Right lobe of liver (tissue), 6 donors: Measurements from ENCODE around the gene SLC30A5. TPM values are rescaled to one million over a fixed set of nuclear protein-coding genes. Genes with fewer than 3 reads are reported as not detected.
"Not testable (repeated sequence)": the region's sequence is repeated elsewhere in the genome, so short reads cannot be mapped to it uniquely, and the experiment has no call there.

Source experiments
- ATAC-seq, 4 donors: fragments of 200-7000 bp; cut with Tn5 transposase; one replicate each; pipeline ENCODE4 v1.9.1; 2020; ENCODE audit warnings: mild to moderate bottlenecking in 4 of 4, moderate library complexity in 4 of 4
- DNase-seq, 3 donors: peaks; one replicate each; pipeline ENCODE4 v3.0.0-alpha.2; 2020
- H3K27ac ChIP-seq, 3 donors: fragments of 200-600 bp; one replicate each; pipeline ENCODE4 v1.8.0; 2022
- H3K27me3 ChIP-seq, 2 donors: fragments of 200-600 bp; one replicate each; pipeline ENCODE4 v1.8.0; 2022
- H3K36me3 ChIP-seq, 4 donors: fragments of 200-600 bp; sonication (generic) in 1 of 4; one replicate each; pipeline versions ENCODE4 v1.5.1 to v1.8.0; 2017 to 2022; ENCODE audit warnings: control low read depth in 1 of 4
- H3K4me1 ChIP-seq, 4 donors: fragments of 200-600 bp; sonication (generic) in 1 of 4; one replicate each; pipeline versions ENCODE4 v1.5.1 to v1.8.0; 2017 to 2022; ENCODE audit warnings: control low read depth in 1 of 4
- H3K4me3 ChIP-seq, 3 donors: fragments of 200-600 bp; one replicate each; pipeline ENCODE4 v1.8.0; 2022
- H3K9me3 ChIP-seq, 4 donors: fragments of 200-600 bp; sonication (generic) in 1 of 4; one replicate each; pipeline versions ENCODE4 v1.5.1 to v1.8.0; 2017 to 2022; ENCODE audit warnings: control low read depth in 1 of 4
- CTCF ChIP-seq, 4 donors: fragments of 200-600 bp in 3 of 4; fragments of 450-650 bp in 1 of 4; IDR thresholded peaks; one replicate each; pipeline versions ENCODE4 v1.5.1 to v1.8.0; 2016 to 2022; ENCODE audit warnings: antibody characterized with exemption in 4 of 4, mild to moderate bottlenecking in 2 of 4
- POLR2A ChIP-seq: fragments of 450-650 bp; IDR thresholded peaks from one replicate; pipeline ENCODE4 v1.6.1; 2017; ENCODE audit warnings: antibody characterized with exemption, mild to moderate bottlenecking
- WGBS: methylation state at CpG from one replicate; pipeline ENCODE4 v1.1.6; 2018; ENCODE audit warnings: low coverage, low lambda C conversion rate; ENCODE audit not compliant: insufficient coverage; ENCODE audit errors: missing lambda C conversion rate; 5-methylcytosine and 5-hydroxymethylcytosine counted together
- intact Hi-C, 2 donors: fragments of 100-400 bp; cut with DNase I; formaldehyde crosslinking; loops; one replicate each; pipeline versions ENCODE4 v1.11.2 to v1.14.1; 2022
- long read RNA-seq: library from polyadenylated mRNA; unstranded; transcript quantifications from one replicate; pipeline ENCODE4 v2.0.0, GENCODE V29; 2019
- total RNA-seq, 6 experiments: library from RNA; depleted of rRNA in 2 of 6; stranded (reverse); fragments of >200 nt in 2 of 6; fragmentation: NEBNext Ultra II Directional in 3 of 6; extraction: Animal tissue kit (Norgen Biotek cat#: 25700) in 3 of 6; gene quantifications; one replicate each; pipeline versions ENCODE4 v1.1.0 to v1.2.4, GENCODE V29; 2016 to 2023
- donor health status: DM: no; HTN: yes; CAD: no.
- donor health status: DM: no; HTN: no; CAD: no.
- donor health status: DM: no; HTN: no; CAD: no.
- donor health status: DM: no; HTN: yes; CAD: no.
- donor health status: DM: no; HTN: yes; CAD: no.

Gene SLC30A5
- total RNA-seq = 10 to 100 TPM; 18.7 to 29.4 (median 23.4) TPM
- long read RNA-seq, partial matches to known transcripts = 1 of 1 reads
- long read RNA-seq, other reads (novel, unspliced or antisense) = 0 of 1 reads

GRCh38 chr5:69093771-69094482 lies at the start of gene SLC30A5:
SLC30A5 (plus strand) TSS chr5:69094014; CDS start chr5:69094256, 242 bp downstream.
- no peaks in the 10 kb centered on the region for H3K36me3 ChIP-seq
- 0% methylated on average over 12 of the region's 79 CpGs for WGBS
- H3K9me3 ChIP-seq = no peaks in the 10 kb centered on the region
- peak within 1 kb of the TSS; percentile 96 to 98 (median 98) for H3K4me3 ChIP-seq
- DNase-seq (peak; percentile 99 to 100 (median 100)), ATAC-seq (peak; percentile 99 to 100 (median 100))
- intact Hi-C loops = no loop called here
- no peaks in the 10 kb centered on the region for H3K27me3 ChIP-seq
- TF ChIP-seq POLR2A (peak; percentile 95), CTCF (IDR thresholded peaks at IDR 0.05) (peak; percentile 91 to 96 (median 92))
- H3K27ac ChIP-seq = peak within 1 kb of the TSS; percentile 96 to 98 (median 98)
- H3K4me1 ChIP-seq = peaks cover 0 to 14% (median 5%) of the 10 kb centered on the region in 4 donors

GRCh38 chr5:69045213-69045612 lies 48.6 kb upstream of the SLC30A5 start:
- DNase-seq, H3K9me3 ChIP-seq, H3K36me3 ChIP-seq, H3K4me1 ChIP-seq, H3K4me3 ChIP-seq, H3K27ac ChIP-seq, ATAC-seq, H3K27me3 ChIP-seq, intact Hi-C loops: not testable (repeated sequence)
- WGBS = 75% methylated on average over 2 of the region's 6 CpGs

- intact Hi-C loops = no loop called here
- no peak for TF ChIP-seq POLR2A
- TF ChIP-seq CTCF (IDR thresholded peaks at IDR 0.05) = no peak
- H3K27me3 ChIP-seq = no peaks in the 10 kb centered on the region
- H3K27ac ChIP-seq = no peak overlapping the region
- peaks cover 0 to 3% (median 0%) of the 10 kb centered on the region in 4 donors for H3K4me1 ChIP-seq
- H3K9me3 ChIP-seq = no peaks in the 10 kb centered on the region
- peak in 1 of 3 donors; percentile 57 for DNase-seq
- H3K4me3 ChIP-seq = no peak overlapping the region
- 62% methylated on average over 8 of the region's 8 CpGs for WGBS
- no peaks in the 10 kb centered on the region for H3K36me3 ChIP-seq
- ATAC-seq = peak; percentile 41 to 53 (median 50)
Observed at GRCh38 chr5:69046375-69046957, 47.3 kb upstream of the SLC30A5 start.

GRCh38 chr5:69048230-69048629 lies 45.6 kb upstream of the SLC30A5 start:
- peak; percentile 22 to 48 (median 36) for ATAC-seq
- Histone ChIP-seq H3K9me3 (no peaks in the 10 kb centered on the region), H3K27me3 (no peaks in the 10 kb centered on the region), H3K4me3 (no peak overlapping the region), H3K4me1 (no peaks in the 10 kb centered on the region), H3K36me3 (no peaks in the 10 kb centered on the region), H3K27ac (no peak overlapping the region)
- intact Hi-C loops = no loop called here
- TF ChIP-seq CTCF (IDR thresholded peaks at IDR 0.05) = peak; percentile 28 to 45 (median 38)
- TF ChIP-seq POLR2A = no peak
- WGBS = 42% methylated on average over 3 of the region's 3 CpGs
- no peak for DNase-seq

GRCh38 chr5:69049151-69049550 lies 44.7 kb upstream of the SLC30A5 start:
- H3K27ac ChIP-seq = no peak overlapping the region
- WGBS = 88% methylated on average over 1 of the region's 1 CpG
- intact Hi-C loops = no loop called here
- DNase-seq = no peak
- no peaks in the 10 kb centered on the region for H3K36me3 ChIP-seq
- no peak overlapping the region for H3K4me3 ChIP-seq
- H3K27me3 ChIP-seq = no peaks in the 10 kb centered on the region
- H3K4me1 ChIP-seq = no peaks in the 10 kb centered on the region
- no peaks in the 10 kb centered on the region for H3K9me3 ChIP-seq
- no peak for TF ChIP-seq POLR2A
- TF ChIP-seq CTCF (IDR thresholded peaks at IDR 0.05) = no peak
- no peak for ATAC-seq
